HG03469 (cell line): ENCODE results near the gene HRH1.
"Not testable (repeated sequence)": the region's sequence is repeated elsewhere in the genome, so short reads cannot be mapped to it uniquely, and the experiment has no call there.

ENCODE experiments used
- ATAC-seq: cut with Tn5 transposase; IDR thresholded peaks from one replicate; pipeline ENCODE4 v1.9.1; 2021; ENCODE audit warnings: mild to moderate bottlenecking, moderate library complexity, moderate number of reproducible peaks; ENCODE audit not compliant: unreplicated experiment

The HRH1 gene

DNA sequence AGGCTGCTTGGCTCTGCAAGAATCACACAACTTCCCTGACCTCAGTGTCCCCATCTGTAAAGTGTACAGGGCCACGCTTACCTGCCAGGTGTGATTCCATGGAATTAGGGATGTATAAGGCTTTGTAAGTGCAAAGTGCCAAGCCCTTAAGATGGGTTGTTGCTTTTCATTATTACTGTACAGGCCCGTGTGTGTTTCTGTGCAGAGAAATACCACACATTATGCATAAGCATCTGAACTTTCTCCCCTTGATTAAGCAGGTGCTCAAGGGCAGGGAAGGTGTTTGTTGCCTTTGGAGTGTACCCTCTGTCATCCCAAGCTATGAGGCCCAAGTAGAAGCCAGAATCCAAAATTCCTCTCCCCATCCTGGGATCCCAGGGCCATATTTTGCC is 13.6 kb upstream of the HRH1 start:
- ATAC-seq, result peak; percentile 27

DNA sequence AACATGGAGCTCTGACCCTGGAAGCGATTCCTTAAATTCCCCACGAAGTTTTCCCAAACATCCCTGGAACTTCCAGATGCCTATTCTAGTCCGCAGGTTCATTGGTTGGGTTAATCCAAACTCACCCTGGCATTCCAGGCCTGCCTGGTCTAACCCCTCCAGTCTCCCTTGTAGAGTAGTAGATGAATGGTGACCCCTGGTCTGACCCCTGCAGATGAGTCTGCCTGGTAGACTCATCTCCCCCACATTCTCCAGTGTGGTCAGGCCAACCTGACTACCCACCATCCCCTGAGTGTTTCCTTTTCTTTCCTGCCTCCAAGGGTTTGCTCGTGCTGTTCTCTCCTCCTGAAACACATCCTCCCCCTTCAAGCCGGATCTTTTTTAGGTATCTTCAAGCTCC is 10.8 kb upstream of the HRH1 start:
- no peak for ATAC-seq

DNA sequence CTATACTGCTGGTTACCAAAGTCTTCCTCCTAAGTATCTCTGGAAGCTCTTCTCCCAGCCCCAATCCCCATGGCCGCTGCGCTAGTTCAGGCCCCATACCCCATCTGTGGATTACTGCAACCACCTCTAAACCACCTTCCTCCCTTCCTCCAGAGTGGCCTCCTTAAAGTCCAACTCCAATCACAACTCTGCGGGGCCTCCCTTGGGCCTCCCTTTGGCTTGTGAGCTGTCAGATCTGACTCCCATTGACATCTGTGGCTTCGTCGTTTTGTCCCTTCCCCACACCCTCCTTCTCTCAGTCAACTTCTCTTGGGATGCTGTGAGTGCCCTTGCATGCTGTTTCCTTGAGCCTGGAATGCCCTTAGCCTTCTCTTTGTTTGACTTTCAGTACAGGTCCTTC is 9.3 kb upstream of the HRH1 start:
- ATAC-seq, result no peak

DNA sequence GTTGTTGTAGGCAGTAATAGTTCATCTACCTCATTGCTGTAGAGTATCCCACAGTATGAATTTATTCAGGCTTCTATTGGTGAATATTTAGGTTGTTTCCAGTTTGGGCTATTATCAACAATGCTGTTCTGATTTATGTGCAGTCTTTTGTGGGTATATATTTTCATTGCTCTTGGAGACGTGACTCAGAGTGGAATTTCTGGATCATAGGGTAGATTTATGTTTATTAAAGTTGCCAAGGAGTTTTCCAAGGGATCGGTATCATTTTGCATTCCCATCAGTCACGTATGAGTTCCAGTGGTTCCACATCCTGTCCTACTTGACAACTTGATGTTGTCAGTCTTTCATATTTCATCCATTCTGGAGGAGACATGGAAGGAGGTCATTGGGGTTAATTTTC is 8.4 kb upstream of the HRH1 start:
- ATAC-seq, result no peak

DNA sequence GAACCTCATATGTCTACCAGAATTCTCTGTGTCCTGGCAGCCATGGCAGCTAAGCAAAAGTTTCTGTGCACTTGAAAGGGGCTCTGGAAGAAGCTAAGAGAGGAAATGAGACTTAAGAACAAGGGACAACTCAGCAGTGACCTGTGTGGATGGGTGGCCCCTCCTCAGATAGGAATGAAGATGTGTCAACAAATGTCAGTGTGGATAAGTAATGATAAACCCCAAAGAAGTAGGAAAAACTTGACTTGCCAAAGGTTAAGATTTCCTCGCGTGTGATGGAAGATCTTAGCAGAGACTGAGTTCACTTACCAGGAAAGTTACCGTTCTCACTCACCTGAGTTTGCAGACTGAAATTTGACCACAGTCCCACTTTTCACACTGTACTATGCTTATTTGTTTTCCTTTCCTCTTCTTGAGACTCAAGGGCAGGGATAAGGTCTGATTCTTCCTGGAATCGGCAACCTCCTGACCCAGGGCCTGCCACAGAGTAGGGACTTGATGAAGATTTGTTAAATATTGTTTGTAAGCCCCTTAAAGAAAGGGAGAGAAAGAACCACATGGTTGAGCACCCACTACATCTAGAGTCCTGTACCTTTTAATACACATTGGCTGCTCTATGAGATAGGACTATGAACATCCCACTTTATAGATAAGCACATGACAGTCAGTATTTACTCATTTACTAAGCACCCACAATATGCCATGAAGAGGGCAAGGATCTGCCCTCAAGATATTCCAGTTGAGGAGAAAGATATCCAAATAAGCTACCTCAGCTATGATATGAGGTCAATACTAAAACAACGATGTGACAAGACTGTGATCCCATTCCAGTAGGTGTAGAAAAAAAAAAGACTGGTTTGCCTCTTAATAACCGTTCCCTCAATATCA is 7.3 kb upstream of the HRH1 start:
- no peak for ATAC-seq

DNA sequence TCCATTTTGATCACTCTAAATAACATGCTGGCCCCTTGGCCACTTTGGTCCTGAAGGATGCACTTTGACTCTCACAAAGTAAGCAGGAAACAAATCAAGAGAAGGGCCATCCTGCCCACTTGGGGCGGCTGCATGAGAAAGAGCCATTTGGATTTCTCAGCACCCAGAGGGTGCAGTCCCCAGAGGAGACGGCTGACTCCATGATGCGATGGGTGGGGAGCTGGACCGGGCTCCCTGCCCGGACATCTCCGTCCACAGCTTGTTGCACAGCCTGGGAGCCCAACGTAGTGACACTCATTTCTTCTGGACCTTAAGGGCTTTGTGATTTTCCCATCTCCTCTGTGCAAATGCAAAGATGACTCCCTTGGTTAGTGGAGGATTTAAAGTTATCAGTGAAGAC is 4.0 kb upstream of the HRH1 start:
- ATAC-seq, result no peak

DNA sequence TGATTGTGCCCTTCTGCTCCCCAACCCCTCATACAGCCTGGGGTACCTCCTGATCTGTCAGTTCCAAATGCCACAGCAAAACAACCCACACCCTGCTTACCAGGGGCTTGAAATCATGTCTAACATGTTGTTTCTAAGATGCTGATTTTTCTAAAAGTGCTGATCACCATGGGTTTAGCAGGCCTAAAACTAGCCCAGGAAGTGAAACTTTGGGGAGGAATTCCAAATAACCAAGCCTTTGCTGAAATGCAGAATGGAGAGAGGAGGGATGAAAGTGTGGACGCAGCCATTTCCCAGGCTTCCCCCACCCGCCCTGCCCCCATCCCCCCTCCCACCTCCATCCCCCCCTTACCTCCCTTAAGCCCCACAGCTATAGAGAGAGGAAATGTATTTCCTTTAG is 2.0 kb upstream of the HRH1 start:
- ATAC-seq, result no peak

DNA sequence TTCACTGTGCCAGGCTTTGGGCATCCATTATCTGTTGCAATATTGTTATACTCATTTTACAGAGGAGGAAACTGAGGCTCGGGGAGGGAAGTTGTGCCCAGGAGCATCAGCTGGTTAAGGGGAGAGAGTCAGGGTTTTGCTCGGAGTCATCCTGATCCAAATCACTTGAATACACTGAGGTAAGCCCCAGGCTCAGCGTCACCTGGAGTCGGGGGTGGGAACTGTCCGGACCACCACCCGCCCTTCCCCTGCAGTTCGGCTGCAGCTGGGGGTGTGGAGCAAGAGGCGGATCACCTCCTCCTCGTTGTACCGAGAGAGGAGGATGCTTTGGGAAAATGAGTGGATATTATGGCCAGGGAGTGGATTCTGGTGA is 646 bp downstream of the HRH1 start:
- no peak for ATAC-seq

DNA sequence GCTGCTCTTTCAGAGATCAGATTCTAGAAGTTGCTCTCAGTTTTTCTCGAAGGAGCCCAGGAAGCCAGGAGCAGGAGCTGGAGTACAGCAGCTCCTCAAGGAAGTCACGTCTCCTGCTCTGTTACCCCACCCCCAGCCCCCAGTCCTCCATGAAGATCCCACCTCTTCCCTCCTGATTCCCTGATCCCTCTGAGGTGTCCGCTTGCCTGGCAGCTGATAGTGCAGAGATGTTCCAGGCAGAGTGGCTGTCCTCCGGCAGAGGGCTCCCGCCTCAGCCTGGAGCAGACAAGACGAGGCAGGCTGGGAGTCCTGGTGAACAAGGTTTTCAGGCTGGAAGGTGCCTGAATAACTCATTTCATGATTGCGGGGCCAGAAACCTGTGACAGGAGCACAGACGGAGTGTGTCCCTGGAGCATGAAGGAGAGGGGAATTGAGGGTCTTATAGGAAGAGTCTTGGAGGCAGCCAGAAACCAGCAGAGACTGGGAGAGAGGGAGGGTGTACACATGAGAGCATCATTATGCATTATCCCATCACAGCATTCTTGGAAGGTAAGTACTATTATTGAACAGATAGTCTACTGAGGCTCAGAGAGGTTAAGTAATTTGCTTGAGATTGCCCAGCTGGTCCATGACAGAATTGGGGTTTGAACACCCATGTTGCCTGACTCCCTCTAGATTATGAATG is 1.2 kb downstream of the HRH1 start:
- no peak for ATAC-seq

DNA sequence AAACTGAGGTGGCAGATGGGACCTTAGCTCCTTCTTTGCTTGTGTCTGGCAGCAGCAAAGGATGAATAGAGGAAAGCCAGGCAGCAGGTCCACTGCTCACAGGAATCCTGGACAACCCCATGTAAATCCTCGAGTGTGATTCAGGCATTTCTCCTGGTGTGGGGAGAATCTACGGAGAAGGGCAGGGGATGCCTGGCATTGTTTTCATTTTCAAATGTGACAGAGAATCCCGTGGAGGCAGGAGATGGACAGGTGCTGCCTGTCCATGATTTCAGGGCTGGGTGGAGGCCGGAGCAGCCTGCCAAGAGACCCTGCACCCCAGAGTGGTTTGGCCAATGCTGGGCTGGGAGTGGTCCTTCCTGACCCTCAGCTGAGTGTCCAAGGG is 1.7 kb downstream of the HRH1 start:
- ATAC-seq, result no peak

DNA sequence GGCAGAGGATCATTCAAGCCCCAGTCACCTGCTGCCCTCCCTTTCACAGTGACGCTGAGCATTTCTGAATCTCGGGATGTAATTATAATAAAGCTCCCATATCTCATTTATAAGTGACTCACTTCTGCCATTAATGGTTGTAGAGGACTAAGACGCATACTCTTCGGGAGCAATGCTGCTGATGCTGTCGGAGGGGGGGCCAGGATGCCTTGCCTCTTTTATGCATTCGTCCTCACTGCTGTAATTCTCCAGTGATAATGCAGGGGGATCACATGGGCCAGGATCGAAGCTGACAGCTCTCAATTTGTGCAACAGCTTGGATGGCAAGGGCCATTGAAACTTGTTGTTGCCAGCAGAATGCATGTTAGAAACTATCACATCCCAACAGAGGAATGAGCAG is 3.1 kb downstream of the HRH1 start:
- ATAC-seq, result no peak

DNA sequence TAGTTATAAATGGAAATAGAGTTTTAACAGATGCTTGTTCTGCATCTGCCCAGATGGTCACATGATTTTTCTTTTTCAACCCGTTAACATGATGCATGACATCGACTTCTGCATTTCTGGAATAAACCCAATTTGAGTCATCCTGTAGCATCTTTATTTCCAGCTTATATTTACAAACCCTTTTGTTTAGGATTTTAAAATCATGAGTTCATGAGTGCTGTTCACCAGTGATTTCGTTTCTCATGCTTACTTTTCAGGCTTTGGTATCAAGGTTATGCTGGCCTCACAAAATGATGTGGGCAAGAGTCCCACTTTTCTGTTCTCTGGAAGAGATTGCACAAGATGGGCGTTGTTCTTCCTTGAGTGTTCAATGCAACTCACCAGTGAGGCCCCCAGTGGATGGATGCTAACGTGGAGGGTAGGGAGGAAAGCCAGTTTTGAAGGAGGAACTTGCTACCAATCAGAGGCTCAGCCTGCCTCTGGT is 5.2 kb downstream of the HRH1 start:
- no peak for ATAC-seq

DNA sequence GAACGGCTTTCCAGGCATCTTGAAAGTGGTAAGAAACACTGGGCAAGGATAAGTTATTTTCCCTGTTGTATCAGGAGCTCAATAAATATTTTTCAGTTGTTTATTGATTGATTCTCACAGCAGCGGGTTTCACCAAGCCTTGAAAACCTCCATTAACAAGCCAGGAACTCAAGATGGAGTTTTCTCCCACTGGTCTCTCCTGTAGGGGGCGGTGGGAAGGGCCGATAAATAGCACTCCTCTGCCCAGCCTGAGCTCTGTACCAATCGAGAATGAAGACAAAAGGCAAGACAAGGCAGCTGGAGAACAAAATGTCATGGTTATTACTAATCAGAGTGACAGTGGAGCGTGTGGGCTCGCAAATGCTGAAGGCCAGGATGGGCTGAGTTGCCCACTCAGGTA is 7.4 kb downstream of the HRH1 start:
- no peak for ATAC-seq

DNA sequence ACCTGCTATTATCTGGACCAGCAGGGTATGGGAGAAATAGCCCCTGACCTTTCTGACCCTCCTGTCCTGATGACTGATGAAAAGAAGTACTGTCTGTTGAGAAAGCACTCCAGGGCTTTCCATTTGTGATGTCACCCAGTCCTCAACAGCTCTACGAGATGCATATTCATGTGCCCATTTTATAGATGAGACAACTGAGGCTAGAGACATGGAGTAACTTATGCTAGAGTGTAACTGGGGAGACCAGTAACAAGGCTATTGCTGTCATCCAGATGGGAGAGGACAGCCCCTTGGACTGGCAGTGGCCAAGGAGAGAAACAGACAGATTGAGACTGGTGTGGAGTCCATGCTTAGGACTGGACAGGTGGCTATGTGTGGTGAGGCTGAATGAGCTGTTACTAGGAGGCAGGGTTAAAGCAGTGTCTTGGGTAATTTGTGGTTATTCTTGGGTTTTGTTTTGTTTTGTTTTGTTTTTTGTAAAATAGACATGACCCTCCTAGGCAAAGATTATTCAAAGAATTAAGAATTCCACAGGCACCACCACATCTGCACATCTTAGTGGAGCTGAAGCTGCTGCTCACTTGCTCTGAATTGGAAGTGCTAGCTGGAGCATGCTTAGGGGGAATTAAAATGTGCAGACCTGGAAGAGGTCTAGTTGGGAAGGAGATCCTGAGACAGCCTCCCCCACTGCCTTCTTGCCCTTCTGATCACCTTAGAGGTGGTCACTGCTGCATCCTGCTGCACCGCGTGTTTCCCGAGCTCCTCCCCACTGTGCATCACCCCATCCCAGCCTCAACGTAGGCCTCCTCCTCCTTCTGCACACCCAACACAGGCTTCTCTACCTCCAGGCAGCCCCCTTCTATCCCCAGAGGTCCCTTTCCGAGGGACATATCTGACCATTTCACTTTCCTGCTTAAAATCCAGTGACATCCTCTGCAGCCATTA is 8.4 kb downstream of the HRH1 start:
- no peak for ATAC-seq

DNA sequence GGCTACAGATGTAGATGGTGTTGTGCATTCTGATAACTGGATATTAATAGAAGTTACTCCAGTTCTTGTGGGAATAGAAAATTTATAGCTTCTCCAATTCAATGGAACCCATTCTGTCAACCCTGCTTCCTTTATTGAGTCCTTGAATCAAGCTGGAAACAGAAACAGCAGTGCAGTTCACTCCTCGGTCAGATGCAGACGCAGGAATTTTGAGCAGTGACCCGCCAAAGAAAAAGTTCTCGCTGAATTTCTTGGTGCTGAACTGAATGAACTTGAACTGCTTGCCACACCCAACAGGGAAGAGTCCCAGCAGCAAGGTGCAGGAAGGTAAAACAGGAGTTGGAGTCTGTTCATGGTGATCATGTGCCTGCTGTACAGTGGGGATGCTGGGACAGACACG is 10.3 kb downstream of the HRH1 start:
- no peak for ATAC-seq

DNA sequence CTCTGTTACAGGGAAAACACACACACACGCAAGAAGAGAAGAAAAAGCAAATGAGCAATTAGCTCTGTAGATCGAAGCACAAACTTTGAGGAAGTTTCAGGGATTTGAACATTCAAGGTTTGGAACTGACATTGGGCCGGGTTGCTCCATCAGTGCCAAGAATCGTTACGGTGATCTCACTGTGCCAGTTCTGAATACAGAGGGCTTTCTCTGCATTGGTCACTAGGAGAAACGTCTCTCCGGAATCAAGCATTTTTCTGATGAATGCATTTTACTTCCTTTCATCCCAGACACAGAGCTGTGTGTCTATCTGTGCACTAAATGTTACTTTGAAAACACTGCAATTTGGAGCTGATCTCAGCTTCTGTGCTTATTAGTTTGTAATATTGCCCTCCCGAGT is 11.2 kb downstream of the HRH1 start:
- no peak for ATAC-seq

DNA sequence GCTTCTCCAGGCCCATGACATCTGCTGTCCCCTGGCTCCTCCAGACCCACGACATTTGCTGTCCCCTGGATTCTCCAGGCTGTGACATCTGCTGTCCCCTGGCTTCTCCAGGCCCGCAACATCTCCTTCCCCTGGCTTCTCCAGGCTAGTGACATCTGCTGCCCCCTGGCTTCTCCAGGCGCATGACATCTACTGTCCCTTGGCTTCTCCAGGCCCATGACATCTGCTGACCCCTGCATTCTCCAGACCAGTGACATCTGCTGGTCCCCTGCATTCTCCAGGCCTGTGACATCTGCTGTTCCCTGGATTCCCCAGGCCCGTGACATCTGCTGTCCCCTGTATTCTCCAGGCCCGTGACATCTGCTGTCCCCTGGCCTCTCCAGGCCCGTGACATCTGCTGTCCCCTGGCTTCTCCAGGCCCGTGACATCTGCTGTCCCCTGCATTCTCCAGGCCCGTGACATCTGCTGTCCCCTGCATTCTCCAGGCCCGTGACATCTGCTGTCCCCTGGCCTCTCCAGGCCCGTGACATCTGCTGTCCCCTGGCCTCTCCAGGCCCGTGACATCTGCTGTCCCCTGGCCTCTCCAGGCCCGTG is 12.6 kb downstream of the HRH1 start:
- ATAC-seq, result not testable (repeated sequence)

DNA sequence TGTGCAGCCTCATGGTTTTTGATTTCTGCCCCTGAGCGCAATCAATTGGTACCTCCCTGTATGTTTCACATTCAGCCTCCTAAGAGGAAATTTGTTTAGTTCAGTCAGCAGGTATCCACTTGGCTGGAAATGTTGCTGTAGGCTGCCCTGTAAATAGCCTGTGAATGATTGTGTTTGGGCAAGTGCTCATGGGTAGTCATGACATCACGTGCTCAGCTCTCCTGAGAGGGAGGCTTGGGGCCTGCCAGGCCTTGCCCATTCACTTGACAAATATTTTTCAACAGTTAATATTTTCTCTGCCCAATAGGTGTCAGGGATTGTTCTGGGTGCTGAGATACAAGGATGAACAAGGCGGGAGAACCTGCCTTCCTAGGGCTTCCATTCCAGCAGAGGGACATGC is 13.3 kb downstream of the HRH1 start:
- no peak for ATAC-seq

DNA sequence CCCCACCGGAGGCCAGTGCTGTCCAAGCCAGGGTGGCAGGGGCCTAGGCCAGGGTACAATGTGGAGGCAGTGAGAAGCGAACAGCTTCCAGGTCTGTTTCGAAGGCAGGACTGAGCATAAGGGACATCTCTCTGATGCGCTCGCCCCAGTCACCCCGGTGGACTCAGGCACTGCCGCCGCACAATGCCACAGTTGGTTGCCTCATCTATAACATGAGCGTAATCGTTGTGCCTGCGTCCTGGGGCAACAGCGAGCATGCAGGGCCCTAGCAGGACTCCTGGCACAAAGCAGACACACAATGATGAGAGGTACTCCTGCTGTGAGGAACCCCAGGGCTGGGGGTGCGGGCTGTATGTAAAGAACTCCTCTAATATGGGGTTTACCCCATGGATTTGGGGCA is 14.1 kb downstream of the HRH1 start:
- no peak for ATAC-seq

DNA sequence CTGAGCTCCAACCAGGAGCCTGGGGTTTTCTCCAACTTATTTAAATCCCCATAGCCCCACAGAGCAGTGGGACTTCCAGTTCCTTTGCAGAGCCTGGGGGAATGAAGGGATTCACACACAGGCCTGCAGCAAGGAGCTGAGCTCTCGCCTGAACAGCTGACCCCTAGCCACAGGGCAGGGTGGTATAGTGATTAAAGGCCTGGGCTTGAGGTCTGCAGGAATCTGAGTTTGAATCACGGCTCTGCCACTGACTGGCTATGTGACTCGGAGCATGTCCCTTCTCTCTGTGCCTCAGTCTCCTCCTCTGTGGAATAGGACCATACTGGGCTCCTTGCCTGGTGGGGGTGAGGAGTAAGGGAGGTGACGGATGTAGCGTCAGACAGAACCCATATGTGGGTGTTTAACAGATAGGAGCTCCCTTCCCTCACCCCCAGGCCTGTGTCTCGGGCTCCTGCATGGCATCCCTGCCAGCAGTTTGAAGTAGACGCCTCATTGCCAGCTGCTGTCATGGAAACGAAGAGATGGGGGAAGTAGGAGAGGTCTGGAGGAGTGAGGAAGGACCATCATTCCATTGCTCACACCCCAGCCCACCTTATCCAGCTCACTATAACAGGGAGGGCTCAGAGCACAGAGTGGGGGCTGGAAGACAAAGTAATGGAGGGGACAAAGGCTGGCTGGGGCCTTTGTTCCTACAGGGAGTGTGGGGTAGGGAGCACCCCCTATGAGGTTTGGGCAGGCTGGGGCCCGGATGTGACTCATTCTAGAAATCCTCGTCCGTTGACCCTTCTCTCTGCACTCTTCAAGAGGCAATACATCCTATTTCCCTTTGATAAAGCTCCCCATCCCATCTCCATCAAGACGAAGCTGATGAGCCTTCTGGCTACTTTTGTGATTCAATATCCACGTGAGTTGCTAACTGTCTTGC is 14.8 kb downstream of the HRH1 start:
- ATAC-seq, result no peak
